AG04449 (cell line): ENCODE data around the gene MAP2K1.

Experiments
- CTCF ChIA-PET: fragments of 350-600 bp; formaldehyde crosslinking; extraction: SDS; loops from one replicate; lab custom pipeline; 2021; ENCODE audit warnings: antibody characterized with exemption; lab: Yijun Ruan, JAX
- POLR2A ChIA-PET: fragments of 400-600, 350-600 bp; formaldehyde crosslinking; extraction: SDS; loops from one replicate; lab custom pipeline; 2020; ENCODE audit warnings: antibody characterized with exemption, inconsistent platforms; lab: Yijun Ruan, JAX
- DNase-seq: peaks from one replicate; pipeline ENCODE4 v3.0.0-alpha.2; 2010; ENCODE audit warnings: low read depth, low spot score
- H3K4me3 ChIP-seq: 2 replicates; pipeline ENCODE4 v1.5.1; 2011; ENCODE audit warnings: low read depth, mild to moderate bottlenecking, control low read depth, low read length
- CTCF ChIP-seq: IDR thresholded peaks from one replicate; pipeline ENCODE4 v1.5.1; 2011; ENCODE audit warnings: mild to moderate bottlenecking, moderate library complexity, low read length, control low read depth, inconsistent platforms; ENCODE audit not compliant: insufficient read depth; ENCODE audit errors: missing control alignments

The MAP2K1 gene

DNA sequence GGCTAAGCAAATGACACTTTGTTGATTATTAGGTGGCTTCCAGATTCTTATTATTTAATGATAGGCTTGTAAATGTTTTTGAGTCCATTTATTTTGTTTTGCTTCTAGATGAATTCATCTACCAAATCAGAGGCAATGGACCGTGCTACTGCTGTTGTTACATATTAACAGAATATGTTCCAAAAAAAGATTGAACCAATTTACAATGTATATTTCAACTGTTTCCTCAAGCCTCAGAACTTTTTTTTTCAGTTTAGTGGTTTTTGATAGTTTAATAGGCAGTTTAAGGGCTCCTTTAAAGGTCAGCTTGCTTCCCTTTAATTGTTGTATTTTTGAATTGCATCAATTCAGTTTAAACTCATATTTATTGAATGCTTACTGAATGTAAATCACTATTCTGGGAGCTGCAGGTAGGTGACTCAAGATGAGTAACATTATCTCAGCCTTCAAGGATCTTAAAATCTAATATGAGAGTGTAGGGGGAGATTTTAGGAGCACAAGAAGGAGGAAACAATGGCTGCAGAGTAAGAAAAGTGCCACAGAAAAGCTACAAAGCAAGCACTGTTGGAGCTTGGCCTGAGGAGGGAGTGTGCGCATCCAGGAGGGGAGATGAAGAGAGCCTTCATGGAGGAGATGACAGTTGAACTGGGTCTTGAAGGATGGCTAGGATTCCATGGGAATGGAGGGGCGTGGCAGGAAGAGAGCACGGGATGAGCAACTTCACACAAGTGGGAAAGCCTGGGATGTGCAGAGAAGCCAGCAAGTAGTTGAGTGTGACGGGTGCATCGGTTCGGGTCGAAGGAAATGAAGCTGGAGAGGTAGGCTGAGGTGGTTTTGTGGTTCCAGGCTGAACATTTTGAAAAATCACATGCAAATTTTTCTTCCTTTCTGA lies 14.7 kb downstream of the MAP2K1 start:
- CTCF ChIA-PET, result interaction anchor here (1.0 to 1.7 kb wide), 3 partner anchors 9 to 11 kb away, joined by 3 to 4 read pairs (median 3); no protein-coding TSS in a partner anchor
- no peak overlapping the region for H3K4me3 ChIP-seq
- DNase-seq, result no peak
- TF ChIP-seq CTCF, result no peak
- POLR2A ChIA-PET, result no interaction called here

- ChIA-PET POLR2A (no interaction called here), CTCF (interaction anchor here (0.8 to 2.1 kb wide), 3 partner anchors 8 to 95 kb away, joined by 4 to 15 read pairs (median 4); partner anchors contain the start of gene MAP2K1)
Measured at GRCh38 chr15:66402761-66403284, 16.1 kb downstream of the MAP2K1 start.

GRCh38 chr15:66403323-66403722 lies 16.6 kb downstream of the MAP2K1 start:
- no peak for DNase-seq
- no peak overlapping the region for H3K4me3 ChIP-seq
- TF ChIP-seq CTCF, result no peak
- ChIA-PET CTCF (interaction anchor here (0.5 to 2.1 kb wide), 6 partner anchors 8 to 95 kb away, joined by 3 to 15 read pairs (median 4); partner anchors contain the start of genes MAP2K1 and SNAPC5), POLR2A (no interaction called here)

More at GRCh38 chr15:66402761-66403284, 16.1 kb downstream of the MAP2K1 start:
- no peak for TF ChIP-seq CTCF
- no peak overlapping the region for H3K4me3 ChIP-seq
- no peak for DNase-seq

GRCh38 chr15:66404122-66404521 lies 17.4 kb downstream of the MAP2K1 start:
- H3K4me3 ChIP-seq, result no peak overlapping the region
- POLR2A ChIA-PET, result no interaction called here
- no peak for DNase-seq
- no peak for TF ChIP-seq CTCF
- CTCF ChIA-PET, result interaction anchor here (1.0 to 2.1 kb wide), 5 partner anchors 9 to 94 kb away, joined by 3 to 15 read pairs (median 4); partner anchors contain the start of genes MAP2K1 and SNAPC5

- no peak for DNase-seq
- H3K4me3 ChIP-seq, result no peak overlapping the region
- ChIA-PET CTCF (interaction anchor here (1.2 to 2.1 kb wide), 4 partner anchors 9 to 93 kb away, joined by 3 to 15 read pairs (median 6); partner anchors contain the start of genes MAP2K1 and SNAPC5), POLR2A (no interaction called here)
- TF ChIP-seq CTCF, result no peak
Measured at GRCh38 chr15:66404532-66404931, 17.8 kb downstream of the MAP2K1 start.

DNA sequence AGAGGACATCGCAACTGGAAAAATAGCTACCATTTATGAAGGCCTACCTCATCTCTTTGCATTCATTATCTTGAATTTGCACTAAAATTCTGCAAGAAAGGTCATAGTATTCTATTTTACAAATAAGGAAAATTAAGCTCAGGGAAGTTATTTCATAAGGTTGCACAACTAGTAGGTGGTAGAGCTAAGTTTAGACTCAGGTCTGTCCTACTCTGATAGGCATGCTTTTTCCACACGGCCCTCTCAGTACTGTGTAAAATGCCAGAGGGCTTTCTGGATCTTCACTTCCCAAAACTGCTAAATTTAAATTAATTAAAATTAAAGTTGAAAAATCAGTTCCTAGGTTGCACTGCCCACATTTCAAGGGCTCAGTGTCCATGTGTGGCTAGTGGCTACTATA lies 18.3 kb downstream of the MAP2K1 start:
- CTCF ChIA-PET, result interaction anchor here (0.6 to 1.3 kb wide), 5 partner anchors 8 to 93 kb away, joined by 3 to 4 read pairs (median 3); partner anchors contain the start of gene SNAPC5
- H3K4me3 ChIP-seq, result no peak overlapping the region
- no peak for DNase-seq
- POLR2A ChIA-PET, result no interaction called here
- no peak for TF ChIP-seq CTCF
